Measurements from ENCODE around the gene JAG1. TPM values are rescaled to one million over a fixed set of nuclear protein-coding genes. Genes with fewer than 3 reads are reported as not detected.

The JAG1 gene
- total RNA-seq, 2 donors from 2014 or later, result 41.2 to 55.7 TPM

DNA sequence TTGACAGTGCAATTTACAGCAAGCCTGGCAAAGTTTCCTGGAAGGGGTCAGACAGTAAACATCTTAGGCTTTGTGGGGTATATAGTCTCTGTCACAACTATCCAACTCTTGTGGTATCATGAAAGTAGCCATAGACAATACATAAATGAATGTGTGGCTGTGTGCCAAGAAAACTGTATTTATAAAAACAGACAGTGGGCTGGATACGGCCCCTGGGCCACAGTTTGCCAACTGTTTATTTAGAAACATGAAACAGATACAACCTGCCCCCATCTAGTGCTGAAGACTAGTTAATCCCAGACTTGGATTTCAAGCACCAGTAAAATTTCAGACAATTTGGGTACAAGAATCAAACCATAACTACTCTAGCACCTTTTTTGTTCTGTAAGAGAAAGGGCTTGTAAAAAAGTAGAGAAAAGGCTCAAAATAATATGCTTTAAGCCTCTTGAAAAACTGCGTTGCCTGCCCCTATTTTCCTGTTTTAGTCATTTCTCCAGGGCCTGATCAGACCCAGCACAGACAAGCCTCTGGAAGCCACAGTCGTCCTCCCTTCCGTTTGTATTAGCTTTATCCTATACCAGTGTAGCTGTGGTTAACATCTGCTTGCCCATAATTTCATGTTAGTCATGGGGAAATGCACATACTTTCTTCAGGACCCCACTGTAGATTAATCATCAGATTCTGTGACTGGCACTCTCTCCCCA, 30.8 kb downstream of the JAG1 start:
- Histone ChIP-seq H3K4me3 (no peak overlapping the region), H3K4me1 (no peaks in the 10 kb centered on the region), H3K27me3 (no peaks in the 10 kb centered on the region), H3K9me3 (no peaks in the 10 kb centered on the region), H3K36me3 (replicated peaks in 1 of 2; ENCODE audit: insufficient read depth in 1 of 2, low read depth in 2 of 2) (peaks cover 25 to 54% of the 10 kb centered on the region in 2 donors), H3K27ac (no peak overlapping the region)
- TF ChIP-seq, protein P1, sequence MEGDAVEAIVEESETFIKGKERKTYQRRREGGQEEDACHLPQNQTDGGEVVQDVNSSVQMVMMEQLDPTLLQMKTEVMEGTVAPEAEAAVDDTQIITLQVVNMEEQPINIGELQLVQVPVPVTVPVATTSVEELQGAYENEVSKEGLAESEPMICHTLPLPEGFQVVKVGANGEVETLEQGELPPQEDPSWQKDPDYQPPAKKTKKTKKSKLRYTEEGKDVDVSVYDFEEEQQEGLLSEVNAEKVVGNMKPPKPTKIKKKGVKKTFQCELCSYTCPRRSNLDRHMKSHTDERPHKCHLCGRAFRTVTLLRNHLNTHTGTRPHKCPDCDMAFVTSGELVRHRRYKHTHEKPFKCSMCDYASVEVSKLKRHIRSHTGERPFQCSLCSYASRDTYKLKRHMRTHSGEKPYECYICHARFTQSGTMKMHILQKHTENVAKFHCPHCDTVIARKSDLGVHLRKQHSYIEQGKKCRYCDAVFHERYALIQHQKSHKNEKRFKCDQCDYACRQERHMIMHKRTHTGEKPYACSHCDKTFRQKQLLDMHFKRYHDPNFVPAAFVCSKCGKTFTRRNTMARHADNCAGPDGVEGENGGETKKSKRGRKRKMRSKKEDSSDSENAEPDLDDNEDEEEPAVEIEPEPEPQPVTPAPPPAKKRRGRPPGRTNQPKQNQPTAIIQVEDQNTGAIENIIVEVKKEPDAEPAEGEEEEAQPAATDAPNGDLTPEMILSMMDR (IDR thresholded peaks at IDR 0.05), result no peak
- TF ChIP-seq POLR2A (IDR thresholded peaks at IDR 0.05), result no peak
- intact Hi-C loops (cut with DNase I), result no loop called here
- ATAC-seq (no peak), DNase-seq (no peak)
- WGBS, 2 donors, result 58 to 60% methylated on average over 4 of the region's 4 CpGs

DNA sequence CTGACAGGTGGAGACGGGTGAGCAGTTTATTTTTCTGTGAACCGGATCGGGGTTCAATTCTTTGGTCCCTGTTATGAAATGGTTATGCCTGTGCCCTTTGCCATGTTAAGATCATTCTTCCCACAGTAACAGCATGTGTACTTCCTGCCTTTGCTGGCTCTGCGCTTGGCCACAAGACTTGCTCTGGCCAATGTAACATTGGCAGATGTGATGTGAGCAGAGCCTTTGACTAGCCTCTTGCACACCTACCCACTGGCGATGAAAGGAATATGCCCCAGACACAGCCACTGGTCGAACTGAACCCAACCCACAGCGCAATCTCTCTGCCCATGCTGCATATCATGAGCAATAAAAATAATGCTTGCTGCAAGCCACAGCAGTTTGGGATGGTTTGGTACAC, 31.9 kb downstream of the JAG1 start:
- peaks cover 8% of the 10 kb centered on the region for H3K4me1 ChIP-seq
- TF ChIP-seq, protein P1 (IDR thresholded peaks at IDR 0.05), result no peak
- no peak for TF ChIP-seq POLR2A (IDR thresholded peaks at IDR 0.05)
- no peaks in the 10 kb centered on the region for H3K27me3 ChIP-seq
- no peaks in the 10 kb centered on the region for H3K9me3 ChIP-seq
- DNase-seq (no peak), ATAC-seq (no peak)
- intact Hi-C loops (cut with DNase I), result no loop called here
- H3K4me3 ChIP-seq, result no peak overlapping the region
- H3K27ac ChIP-seq, result no peak overlapping the region
- peaks cover 25 to 42% of the 10 kb centered on the region in 2 donors for H3K36me3 ChIP-seq (replicated peaks in 1 of 2; ENCODE audit: insufficient read depth in 1 of 2, low read depth in 2 of 2)
- WGBS, 2 donors, result 82 to 94% methylated on average over 6 to 7 of the region's 7 CpGs

DNA sequence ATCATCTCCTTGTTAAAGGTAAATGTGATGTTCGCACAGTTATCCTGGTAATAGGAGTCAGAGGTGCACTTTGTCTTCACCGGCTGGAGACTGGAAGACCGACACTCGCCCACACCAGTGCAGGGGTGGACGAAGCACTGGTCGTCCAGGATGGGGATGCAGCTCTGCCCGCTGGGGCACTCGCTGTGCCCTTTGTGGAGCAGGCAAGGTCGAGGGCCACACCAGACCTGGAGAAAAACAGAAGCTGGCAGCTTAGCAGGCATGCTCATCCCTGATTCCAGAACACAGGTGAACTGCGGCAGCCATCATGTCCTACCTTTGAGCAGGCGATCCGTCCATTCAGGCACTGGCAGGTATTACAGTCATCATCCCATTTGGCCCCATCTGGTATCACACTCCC, 32.3 kb downstream of the JAG1 start:
- peaks cover 13% of the 10 kb centered on the region for H3K4me1 ChIP-seq
- no peaks in the 10 kb centered on the region for H3K9me3 ChIP-seq
- TF ChIP-seq, protein P1 (IDR thresholded peaks at IDR 0.05), result no peak
- TF ChIP-seq POLR2A (IDR thresholded peaks at IDR 0.05), result no peak
- H3K4me3 ChIP-seq, result no peak overlapping the region
- H3K36me3 ChIP-seq (replicated peaks in 1 of 2; ENCODE audit: insufficient read depth in 1 of 2, low read depth in 2 of 2), result peaks cover 25 to 41% of the 10 kb centered on the region in 2 donors
- H3K27me3 ChIP-seq, result no peaks in the 10 kb centered on the region
- H3K27ac ChIP-seq, result no peak overlapping the region
- 91 to 93% methylated on average over 8 to 12 of the region's 12 CpGs for WGBS, 2 donors
- intact Hi-C loops (cut with DNase I), result no loop called here
- DNase-seq (no peak), ATAC-seq (no peak)

DNA sequence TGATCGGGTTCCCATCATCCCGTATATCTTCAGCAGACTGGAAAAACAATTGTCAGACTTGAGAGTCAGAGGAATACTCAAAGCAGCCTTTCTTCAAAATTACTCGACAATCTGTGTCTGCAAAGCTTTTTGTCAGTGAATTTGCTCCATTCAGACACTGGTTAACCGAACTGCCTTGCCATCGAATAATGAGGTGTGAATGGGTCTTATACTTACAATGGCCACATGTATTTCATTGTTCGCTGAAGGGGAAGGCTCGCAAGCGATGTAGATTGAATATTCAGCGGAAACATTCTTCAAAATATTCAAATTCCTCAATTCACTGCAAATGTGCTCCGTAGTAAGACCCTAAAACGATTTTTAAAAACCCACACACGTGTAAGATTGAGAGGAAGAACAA, 32.9 kb downstream of the JAG1 start:
- no peaks in the 10 kb centered on the region for H3K27me3 ChIP-seq
- TF ChIP-seq POLR2A (IDR thresholded peaks at IDR 0.05), result no peak
- TF ChIP-seq, protein P1 (IDR thresholded peaks at IDR 0.05), result no peak
- intact Hi-C loops (cut with DNase I), result no loop called here
- H3K4me3 ChIP-seq, result no peak overlapping the region
- H3K36me3 ChIP-seq (replicated peaks in 1 of 2; ENCODE audit: insufficient read depth in 1 of 2, low read depth in 2 of 2), result peaks cover 25 to 41% of the 10 kb centered on the region in 2 donors
- H3K27ac ChIP-seq, result peak overlapping the region in 2 of 4 donors; percentile 2 to 42
- 88% methylated on average over 12 of the region's 12 CpGs for WGBS, 2 donors
- DNase-seq (no peak), ATAC-seq (no peak)
- H3K4me1 ChIP-seq, result peaks cover 18% of the 10 kb centered on the region
- H3K9me3 ChIP-seq, result no peaks in the 10 kb centered on the region
